RCC 7860 (cell line): ENCODE data around the gene SCRG1.
A peak's percentile ranks its signal among the peaks of the same experiment; 100 is the strongest.

ENCODE experiments used
- DNase-seq: peaks from one replicate; pipeline ENCODE4 v3.0.0-alpha.2; 2015; ENCODE audit warnings: low spot score
- FAIRE-seq: peaks from 2 replicates; lab custom pipeline; 2012; peaks lifted over from hg19 to GRCh38; lab: Jason Lieb, UNC

Gene SCRG1

DNA sequence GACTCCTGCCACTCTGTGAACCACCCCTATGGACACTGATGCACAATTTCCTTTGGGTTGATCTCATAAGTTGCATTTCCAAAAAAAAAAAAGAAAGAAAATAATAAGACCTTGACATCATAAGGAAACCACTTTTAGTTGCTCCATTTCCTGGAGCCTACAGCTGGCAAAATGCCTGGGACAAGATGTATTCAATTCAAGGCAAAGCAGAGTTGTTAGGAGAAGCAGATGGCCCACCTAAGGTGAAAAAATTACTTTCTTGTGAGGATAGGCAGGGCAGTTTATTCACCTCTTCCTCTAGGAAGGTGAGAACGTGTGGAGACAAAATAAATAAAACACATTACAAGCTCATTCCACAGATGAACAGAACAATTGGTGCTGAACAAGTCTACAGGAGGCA is 14.1 kb upstream of the SCRG1 start:
- FAIRE-seq, result no peak

DNA sequence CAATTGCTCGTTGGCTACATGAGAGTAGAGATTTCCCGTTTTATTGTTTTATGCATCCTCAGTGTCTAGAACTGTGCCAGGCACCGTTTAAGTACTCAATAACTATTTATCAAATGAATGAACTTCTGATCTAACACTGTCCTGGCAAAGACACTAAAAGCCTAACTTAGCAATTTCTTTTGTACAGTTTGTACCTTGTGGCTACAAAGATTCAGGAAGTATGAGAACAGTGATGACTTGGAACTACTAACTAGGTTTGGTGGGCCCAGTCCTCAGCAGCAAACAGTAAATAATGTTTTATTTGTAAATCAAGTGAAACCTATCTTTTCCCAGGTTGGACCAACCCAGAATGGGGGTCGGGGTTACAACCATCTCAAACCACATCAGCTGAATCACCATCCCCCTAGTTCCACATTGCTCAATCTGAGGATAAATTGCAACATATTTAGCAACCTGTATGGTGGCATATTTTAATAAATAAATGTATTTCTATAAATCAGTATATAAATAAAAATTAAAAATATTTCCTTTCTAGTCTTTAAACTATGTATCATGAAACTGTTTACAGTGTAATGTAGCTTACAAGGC is 12.3 kb upstream of the SCRG1 start:
- DNase-seq (no peak), FAIRE-seq (no peak)

More for the DNA sequence above, 14.1 kb upstream of the SCRG1 start:
- DNase-seq, result no peak

DNA sequence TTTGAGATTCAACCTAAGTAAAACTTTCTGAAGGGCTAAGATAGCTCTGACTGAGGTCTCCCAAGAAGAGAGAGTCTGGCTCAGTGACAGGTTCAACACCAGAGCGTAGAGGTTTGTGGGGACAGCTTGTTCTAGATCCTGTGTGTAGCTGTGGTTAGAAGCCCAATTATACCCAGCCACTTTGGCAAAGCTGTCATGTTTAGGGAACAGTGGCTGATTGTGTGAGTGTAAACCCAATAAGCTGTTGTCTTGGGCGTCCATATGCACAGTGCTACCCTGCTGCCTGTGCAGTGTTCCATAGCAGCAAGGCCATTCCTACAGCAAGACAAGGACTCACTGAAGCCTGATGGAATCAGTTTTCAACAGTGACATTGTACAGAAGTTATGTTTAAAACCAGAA is 11.2 kb upstream of the SCRG1 start:
- FAIRE-seq, result no peak

DNA sequence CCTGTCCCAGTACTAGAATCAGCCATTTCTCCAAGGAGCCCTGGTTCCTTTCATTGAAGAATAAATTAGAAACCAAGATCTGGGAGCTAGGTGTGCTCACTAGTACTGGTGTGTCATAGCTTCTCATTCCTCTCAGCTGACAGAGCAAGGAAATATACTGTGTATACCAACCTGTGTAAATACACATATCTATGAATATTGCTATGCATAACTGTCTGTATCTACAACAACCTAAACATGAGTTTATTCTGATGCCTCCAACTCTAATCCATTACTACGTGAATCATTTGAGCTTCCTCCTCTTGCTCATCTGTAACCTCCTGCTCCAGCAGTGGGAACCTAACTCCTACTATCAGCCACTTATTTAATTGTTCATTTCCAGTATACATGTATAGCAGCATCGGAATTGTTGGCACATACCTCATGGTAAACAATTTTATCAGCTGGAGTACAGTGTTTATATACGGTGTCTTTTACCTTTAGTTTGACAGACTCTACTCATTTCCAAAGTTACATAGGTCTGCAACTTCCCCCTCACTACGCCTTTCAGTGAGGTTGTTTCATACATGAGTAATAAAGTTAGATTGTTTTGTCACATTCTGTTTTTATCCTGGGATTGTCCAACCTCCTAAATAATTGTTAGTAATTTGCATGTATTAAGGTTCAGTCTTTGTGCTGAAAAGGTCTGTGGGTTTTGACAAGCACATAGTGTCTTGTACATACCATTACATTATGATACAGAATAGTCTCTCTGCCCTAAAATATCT is 7.1 kb upstream of the SCRG1 start:
- DNase-seq, result no peak
- FAIRE-seq, result no peak

More for the DNA sequence above, 11.2 kb upstream of the SCRG1 start:
- no peak for DNase-seq

DNA sequence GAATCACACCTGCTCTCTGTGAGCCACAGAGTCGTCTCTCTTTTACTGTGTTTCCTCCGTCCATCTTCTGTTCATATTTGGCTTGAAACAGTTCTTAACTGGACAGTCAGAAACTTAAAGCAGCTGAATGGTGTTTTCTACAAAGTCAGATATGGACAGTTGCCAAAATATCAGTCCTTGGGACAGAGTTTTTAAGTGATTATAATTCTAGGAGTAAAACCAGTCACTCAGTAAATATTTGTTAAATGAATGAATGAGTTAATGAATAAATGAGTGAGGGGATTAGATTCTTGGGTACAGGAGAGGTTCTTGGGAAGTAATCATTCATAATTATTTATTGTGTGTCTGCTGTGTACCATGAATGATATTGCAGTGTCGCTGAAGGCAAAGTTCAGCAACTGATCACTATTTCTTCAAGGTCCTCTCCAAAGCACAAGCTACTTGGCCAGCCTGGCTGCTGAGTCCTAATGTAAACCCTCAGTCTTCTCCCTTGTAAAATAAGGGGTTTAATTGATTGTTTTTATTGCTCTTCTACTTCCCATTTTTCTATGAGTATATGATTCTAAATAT is 5.5 kb upstream of the SCRG1 start:
- DNase-seq (no peak), FAIRE-seq (no peak)

DNA sequence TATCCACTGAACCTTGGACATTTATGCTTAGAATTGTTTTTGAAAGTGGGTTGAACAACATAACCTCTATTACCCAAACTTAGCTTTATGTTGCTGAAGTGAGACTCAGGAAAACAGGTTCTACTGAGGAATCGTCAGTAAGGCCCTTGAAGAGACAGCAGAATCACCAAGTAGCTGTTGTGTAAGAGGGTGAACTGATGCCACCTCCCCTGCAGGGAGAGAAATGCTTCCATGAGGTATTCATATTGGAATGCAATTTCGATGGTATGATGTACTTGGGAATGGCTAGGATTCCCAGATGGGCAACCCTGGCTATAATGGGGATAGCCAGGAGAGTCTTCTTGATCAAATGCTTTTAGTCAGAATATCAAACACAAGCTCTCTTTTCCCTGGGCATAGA is 4.1 kb upstream of the SCRG1 start:
- FAIRE-seq, result no peak
- no peak for DNase-seq

DNA sequence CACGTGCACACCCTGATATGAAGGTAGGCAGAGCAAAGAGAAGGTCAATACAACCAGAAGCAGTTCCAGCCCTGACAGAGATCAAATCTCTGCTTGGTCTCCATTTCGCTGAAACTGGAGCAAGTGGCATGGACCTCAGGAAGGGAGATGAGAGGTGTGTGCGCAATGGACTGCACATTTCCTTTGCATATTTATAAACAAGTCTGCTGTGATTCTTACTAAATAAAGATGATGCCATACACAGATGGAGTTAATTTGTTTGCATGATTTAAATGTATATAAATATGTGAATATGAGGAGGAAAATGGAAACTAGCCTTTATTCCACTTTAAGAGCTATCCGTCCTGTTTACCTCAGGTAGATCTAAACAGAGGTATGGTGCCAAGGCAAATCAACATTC is 2.1 kb upstream of the SCRG1 start:
- FAIRE-seq, result no peak
- no peak for DNase-seq

DNA sequence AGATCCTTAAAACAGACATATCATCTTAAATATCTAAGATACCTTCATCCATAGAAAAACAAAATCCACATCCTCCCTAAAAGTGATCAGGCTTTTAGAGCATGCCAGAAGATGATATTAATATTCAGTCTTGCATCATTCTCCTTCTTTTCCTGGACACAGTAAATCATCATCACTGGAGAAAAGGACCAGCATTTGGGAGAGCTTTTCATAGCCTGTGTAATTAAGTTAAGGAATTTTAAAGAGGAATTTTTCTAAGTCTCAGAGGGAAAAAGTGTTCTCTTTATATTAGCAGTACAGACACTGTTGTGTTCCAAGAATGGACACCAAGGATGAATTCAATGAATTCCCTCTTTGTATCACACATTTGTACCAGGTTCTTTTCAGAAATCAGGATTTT is 696 bp downstream of the SCRG1 start:
- FAIRE-seq, result no peak
- no peak for DNase-seq

DNA sequence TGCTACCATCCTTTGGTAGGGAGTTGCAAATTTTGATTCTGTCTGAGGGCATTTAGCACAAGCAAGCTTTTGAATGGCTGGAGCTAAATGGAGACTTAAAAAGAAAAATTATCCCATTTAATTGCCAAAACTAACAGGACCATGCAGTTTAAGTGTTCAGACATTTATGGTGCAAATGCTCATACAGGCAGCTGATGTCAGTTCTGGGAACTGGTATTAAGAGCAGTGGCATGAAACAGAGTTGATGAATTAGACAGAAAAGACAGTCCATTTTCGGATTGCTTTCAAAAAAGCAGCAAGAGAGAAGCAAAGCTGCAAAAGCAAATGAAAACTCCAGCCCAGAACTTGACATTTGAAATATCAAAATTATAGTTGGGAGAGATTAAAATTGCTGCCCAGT is 1.3 kb downstream of the SCRG1 start:
- DNase-seq (no peak), FAIRE-seq (no peak)

DNA sequence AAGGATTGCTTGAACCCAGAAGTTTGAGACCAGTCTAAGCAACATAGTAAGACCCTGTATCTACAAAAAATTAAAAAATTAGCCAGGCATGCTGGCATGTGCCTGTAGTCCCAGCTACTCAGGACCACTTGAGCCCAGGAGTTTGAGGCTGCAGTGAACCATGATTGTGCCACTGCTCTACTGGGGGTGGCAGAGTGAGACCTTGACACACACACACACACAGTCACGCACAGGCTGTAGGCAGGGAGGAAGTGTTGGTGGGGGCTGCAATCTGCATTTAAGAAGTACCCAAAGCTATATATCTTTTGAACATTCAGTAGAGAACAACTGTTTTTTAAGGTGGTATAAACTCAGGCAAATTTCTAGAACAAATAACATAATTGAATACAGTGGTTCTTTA is 7.2 kb downstream of the SCRG1 start:
- no peak for FAIRE-seq

DNA sequence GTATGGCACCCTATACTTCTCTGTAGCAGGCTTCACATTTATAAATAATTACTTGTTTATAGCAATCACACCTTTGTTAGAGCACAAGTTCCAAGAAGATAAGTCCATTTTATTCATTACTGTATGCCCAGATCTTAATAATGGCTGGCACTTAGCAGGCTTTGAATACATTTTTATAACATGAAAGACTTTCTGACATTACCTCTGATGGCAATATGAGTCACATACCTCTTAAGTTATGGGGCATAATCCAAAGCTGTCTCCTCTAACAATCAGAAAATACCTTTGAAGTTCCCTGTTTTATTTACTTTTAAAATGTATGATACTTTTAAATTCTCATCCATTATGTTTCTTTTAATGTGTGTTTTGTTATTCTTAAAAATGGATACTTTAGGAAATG is 12.2 kb downstream of the SCRG1 start:
- FAIRE-seq (no peak), DNase-seq (no peak)

More for the DNA sequence above, 7.2 kb downstream of the SCRG1 start:
- no peak for DNase-seq

DNA sequence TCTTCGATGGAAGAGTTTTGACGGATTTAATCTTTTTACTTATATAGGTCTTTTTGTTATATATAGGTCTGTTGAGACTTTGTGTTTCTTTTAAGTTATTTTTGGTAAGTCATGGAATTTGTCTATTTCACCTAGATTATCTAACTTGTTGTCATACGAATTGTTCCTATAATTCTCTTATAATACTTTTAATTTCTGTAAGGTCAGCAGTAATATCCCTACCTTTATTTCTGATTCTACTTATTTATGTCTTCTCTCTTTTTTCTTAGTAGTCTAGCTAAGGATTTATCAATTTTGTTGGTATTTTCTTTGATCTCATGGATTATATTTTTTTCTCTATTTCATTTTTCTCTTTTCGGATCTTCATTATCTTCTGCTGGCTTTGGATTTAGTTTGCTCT is 16.6 kb downstream of the SCRG1 start:
- no peak for DNase-seq
- FAIRE-seq, result no peak

DNA sequence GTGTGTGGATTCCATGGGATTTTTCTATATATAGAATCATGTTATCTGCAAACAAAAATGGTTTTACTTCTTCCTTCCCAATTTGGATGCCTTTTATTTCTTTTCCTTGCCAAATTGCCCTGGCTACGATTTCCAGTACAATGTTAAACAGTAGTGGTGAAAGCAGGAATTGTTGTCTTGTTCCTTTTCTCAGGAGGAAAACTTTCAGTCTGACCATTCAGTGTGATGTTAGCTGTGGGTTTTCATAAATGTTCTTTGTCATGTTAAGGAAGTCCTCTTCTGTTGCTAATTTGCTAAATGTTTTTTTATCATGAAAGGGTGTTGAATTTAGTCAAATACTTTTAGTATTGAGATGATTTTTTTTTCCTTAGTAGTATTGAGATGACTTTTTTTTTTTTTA is 17.3 kb downstream of the SCRG1 start:
- DNase-seq (no peak), FAIRE-seq (no peak)

DNA sequence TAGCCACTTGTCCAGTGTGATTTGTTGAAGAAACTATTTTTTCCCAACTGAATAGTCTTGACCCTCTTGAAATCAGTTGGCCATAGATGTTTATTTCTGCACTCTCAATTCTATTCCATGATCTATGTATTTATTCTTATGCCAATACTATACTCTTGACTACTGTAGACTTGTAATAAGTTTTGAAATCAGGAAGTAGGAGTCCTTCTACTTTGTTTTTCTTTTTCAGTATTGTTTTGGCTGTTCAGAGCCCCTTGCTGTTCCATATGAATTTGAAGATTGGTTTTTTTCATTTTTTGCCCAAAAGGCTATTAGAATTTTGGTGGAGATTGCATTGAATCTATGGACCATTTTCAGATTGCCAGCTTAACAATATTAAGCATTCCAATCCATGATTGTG is 17.9 kb downstream of the SCRG1 start:
- DNase-seq (no peak), FAIRE-seq (no peak)

DNA sequence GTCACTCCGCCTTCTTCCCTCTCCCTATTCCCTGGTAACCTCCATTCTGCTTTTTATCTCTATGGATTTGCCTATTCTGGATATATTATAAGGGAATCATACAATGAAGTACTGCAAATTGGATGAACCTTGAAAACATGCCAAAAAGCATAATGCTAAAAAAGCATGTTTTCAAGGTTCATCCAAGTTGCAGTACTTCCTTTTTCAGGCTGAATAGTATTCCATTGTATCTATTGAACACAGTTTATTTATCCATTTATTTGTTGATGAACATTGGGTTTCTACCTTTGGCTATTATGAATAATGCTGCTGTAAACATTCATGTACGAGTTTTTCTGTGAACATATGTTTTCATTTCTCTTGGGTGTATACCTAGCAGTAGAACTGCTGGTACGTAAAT is 19.0 kb downstream of the SCRG1 start:
- FAIRE-seq, result no peak

DNA sequence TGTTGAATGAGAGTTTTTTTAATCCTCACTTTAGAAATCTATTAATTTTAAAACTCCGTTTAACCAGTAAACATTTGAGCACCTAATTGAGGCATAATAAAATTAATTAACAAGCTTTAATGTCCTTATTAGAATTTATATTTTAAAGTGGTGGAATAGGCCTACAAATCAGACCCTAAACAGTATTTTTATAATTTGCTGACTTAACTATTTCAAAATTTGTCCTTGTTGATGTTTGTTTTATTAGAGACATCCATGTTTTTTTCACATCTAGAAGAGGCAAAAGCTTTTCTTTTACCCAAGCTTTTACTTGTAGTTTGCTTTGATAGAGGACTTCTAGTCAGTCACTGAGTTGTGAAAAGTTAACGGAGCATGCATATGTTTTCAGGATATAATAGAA is 24.3 kb downstream of the SCRG1 start:
- DNase-seq (no peak), FAIRE-seq (no peak)

More for the DNA sequence above, 19.0 kb downstream of the SCRG1 start:
- no peak for DNase-seq

DNA sequence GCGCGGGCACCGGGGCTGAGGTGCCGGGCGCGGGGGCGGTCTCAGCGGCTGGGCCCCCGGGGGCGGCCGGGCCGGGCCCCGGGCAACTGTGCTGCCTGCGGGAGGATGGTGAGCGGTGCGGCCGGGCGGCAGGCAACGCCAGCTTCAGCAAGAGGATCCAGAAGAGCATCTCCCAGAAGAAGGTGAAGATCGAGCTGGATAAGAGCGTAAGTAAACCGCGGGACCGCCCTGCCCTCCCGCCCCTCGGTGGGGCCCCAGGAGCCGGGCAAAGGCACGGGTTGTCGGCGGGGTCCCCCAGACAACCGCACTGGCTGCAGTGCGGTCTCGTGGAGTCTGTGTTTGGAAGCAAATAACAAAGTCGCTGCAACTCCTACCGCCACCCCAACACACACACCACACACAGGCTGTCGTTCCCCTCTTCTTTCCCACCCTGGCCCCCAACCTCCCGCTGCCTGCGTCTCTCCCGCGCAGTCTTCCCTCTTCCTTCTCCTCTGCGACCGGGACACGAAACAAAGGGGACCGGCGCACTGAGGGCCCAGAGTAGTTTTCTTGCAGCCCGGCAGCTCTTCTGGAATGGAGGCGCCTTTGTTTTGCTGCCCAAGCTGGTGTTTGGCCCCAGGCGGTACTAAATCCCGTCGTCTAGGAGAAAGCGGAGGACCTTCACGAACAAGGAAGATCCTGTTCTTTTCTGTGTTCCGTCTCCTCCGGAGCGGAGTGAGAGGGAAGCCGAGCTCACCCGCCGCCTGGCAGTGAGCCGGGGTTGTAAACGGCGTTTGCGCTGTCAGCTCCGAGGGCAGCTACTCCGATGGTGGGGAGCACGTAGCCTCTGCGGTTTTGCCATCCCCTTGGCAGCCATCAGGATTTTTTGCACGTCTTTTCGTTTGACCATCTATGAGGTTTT is 27.4 kb downstream of the SCRG1 start:
- DNase-seq (peak; percentile 34), FAIRE-seq (no peak)

DNA sequence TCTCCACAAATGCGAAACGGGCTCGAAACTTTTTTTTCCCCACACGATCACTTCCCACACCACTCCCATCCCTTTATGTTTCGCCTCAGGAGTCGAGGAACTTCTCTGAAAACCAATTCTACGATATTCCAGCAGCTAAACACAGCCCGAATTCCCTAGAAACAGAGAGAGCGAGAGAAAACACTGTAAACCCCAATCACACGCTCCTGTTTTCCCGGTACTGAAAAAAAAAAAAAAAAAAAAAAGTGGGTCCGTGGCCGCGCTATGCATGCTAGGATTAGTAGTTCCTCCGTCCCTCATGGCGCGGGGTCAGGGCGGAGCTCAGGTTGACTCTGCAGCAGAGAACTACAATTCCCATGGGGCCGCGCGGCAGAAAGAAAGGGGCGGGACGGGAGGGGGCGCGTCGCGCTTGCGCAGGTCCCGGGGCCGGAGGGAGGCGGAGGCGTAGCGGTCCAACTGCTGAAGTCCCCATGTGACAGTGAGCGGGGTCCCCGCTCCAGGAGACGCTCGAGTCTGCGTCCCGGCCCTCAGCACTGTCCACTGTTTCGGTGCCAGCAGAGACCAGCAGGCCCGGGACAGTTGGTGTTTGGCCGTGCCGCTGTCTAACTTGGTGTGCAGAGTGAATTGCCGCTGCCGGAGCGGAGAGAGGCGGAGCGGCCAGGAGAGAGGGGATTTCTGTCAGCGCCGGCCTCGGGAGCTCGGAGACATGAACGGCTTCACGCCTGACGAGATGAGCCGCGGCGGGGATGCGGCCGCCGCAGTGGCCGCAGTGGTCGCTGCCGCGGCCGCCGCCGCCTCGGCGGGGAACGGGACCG is 28.2 kb downstream of the SCRG1 start, which contains the start of gene SAP30:
TSS of gene SAP30 (plus strand) at position 478 of the 815 bp plus-strand sequence. CDS start at position 707, 229 bp downstream.
- DNase-seq, result peak; percentile 89
- FAIRE-seq, result no peak

DNA sequence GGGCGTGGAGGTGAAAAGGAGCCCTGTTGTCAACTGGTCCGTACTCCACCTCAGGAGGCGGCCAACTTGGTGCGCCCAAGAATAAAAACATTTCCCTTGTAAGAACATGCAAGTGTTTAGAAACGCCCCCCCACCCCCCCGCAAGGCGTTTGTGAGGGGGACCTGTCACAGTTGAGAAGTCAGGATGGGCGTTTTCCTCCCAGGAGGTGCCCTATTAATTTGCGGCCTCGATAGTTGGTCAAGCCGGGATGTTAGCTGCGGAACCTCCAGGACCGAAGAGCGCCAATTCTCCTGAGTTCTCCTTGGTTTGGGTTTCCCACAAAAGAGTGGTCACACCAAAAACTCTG is 28.8 kb downstream of the SCRG1 start:
- FAIRE-seq (no peak), DNase-seq (no peak)

DNA sequence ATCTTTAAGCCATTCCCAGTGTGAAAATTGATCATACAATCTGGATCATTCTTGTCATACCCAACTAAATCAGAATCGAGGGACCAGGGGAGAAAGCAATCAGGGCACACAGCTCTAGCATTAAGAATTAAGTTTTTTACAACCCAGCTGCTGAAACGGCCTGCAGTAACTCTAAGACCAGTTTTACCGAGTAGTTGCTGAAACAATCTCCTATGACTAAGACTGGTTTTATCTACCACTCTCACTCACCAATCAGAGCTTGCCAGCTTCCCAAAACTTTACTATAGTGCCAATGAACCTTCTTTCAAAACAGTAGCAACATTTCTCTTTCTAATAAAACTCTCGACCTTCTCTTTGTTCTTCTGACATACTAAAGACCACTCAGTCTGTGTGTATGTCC is 31.0 kb downstream of the SCRG1 start:
- no peak for FAIRE-seq
- no peak for DNase-seq

DNA sequence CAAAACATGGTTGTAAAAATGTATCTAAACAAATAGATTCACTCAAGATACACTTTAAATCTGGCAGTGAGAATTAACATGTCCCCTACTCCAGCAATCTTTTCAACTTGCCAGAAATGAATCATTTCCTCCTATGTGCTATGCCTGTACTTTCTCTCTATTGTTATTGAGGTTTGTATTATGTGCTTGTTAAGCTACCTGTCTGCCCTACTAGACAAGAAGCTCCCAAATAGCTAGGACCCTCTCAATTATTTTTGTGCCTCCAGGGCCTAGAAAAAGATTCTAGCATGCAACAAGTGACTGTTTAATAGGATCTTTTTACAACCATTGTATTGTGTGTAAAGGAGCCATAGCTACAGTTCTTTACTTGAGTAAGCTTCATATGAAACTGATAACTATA is 31.6 kb downstream of the SCRG1 start:
- no peak for DNase-seq
- FAIRE-seq, result no peak
